CD4-positive, alpha-beta T cell treated with Interferon gamma for 1 hour (primary cell): ENCODE results near the gene AGAP1.
"Not testable (repeated sequence)": the region's sequence is repeated elsewhere in the genome, so short reads cannot be mapped to it uniquely, and the experiment has no call there.

ENCODE experiments used
- DNase-seq: peaks from one replicate; pipeline ENCODE4 v3.0.0-alpha.2; 2020

The AGAP1 gene

DNA sequence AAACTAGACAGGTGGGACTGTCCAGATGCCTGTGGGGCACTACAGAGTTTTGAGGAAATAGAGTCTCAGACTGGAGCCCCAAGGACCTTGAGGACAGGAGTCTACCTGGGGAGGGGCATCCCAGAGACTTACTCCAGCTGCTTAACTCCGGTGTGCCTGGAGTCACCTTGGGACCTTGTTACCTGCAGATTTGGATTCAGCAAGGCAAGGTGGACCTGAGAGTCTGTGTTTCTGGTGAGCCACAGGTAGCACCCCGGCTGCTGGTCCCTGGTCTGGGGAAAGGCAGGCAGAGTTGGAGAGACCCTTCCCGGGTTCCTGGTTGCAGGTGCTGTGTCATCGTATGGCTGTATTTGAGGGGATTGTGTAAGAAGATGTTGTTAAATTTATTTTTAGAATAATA is 102.4 kb downstream of the AGAP1 start:
- DNase-seq: no peak

DNA sequence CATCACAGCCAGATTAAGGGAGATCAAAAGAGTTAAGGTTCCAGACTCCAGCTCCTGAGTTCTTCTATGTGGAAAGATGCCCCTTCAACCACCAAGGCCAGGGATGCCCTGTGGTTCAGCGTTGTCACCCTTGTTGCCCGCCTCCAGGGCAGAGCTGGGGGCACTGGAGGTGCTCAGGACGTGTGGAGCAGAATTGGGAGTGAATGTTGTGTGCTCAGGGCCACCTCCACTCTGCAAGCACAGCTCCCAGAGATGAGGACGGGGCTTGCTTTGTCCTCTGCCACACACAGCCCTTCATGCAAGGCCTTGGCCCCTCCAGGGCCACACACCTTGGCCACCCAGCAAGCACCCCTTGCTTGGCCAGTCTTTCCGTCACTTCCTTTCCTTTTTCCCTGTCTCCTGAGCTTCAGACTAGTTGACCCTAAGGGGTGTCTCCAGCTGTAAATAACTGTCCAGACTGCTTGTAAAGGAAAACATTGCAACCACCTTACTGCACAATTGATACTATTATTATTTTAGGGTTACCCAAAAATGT is 103.3 kb downstream of the AGAP1 start:
- DNase-seq: no peak

DNA sequence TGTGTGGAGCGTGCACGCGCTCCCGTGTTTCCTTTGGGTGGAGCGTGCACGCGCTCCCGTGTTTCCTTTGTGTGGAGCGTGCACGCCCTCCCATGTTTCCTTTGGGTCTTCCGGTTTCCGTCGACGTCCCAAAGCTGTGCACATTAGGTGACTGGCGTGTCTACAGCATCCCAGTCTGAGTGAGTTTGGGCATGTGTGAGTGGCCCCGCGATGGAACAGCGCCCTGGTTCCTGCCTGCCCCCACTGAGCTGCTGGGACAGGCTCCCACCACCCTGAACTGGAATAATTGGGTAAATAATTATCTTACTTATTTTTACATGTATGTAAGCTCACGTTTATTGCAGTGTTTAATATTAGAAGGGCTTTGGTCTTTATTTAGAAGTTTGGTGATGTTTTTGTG is 104.2 kb downstream of the AGAP1 start:
- no peak for DNase-seq

DNA sequence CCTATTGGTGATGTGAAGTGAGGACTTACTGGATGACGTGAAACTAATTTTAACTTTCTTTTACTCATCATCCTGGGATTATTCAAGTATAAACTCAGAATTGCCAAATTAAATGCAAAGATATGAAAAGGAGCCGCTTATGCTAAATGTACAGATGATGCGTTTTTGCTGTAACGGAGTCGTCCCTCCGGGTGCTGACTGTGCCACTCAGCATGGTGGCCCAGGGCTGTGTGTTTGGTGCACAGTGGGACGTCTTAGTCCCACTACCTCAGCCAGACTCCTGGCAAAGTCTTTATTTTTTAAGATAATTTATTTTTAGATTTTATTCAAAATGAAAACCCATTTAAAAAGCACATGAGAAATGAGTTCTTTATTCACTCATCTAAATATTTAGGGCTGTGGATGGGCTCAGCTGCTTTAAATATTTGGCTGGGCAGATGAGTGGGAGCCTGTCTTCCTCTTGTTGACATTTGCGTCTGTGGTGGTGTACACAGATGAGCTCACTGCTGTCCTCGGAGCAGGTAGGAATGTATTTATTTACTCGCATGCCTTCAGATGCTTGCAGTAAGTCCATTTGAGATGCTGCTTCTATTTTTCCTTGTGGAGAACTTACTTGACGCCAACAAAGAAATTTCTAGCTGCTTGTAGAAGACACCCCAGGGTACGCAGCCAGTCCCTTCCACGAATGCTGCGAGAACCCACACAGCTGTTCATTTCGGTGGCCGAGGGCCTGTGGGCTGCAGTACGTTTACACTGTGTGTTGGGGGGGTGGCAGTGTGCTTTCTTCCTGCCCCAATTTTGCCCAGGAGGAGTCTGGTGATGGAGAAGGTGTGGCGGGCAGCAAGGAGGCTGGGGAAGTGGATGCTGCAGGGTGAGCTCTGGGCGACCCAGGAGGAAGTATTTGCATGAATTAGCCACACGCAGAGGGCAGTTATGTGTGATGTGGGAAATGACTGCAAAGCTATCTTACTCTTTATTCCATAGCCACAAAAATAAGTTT is 105.0 kb downstream of the AGAP1 start:
- DNase-seq: no peak

DNA sequence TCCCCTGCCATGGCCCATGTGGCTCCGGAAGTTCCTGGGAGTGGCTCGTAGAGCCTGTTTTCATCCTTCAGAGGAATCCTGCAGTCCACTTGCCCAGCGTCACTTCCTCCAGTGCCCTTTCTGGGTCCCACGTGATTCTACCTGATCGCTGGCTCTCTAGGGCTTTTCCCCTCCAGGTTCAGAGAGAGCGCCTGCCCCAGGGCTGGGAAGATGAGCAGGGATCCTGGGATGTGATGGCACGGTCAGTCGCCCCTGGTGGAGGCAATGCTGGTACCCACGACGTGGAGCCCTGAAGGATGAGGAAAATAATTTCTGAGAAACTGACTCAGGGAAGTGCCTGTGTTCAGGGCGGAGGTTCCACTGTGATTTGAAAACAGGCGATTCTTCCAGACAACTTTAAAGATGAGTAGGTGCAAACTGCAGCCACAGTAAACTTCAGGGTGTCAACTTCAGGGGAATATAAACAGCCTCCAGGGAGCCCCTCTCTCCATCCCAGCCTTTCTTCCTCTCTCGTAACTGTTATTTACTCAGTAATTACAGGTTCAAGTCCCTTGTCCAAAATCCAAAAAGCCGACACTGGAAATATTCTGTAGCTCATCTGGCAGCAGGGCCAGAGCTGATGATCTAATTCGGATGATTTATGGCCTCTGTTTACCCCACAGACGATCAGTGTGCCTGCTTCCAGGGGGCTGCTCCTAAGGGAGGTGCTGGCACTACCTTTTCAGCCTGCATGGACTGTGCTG is 105.9 kb downstream of the AGAP1 start:
- DNase-seq: no peak

DNA sequence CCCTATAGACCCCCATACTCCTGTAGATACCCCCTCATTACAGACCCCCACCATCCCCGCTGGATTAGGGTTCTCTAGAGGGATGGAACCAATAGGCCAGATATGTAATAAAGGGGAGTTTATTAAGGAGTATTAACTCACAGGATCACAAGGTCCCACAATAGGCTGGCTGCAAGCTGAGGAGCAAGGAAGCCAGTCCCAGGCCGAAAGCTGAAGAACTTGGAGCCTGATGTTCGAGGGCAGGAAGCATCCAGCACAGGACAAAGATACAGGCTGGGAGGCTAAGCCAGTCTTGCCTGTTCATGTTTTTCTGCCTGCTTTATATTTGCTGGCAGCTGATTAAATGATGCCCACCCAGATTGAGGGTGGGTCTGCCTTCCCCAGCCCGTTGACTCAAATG is 106.6 kb downstream of the AGAP1 start:
- no peak for DNase-seq

DNA sequence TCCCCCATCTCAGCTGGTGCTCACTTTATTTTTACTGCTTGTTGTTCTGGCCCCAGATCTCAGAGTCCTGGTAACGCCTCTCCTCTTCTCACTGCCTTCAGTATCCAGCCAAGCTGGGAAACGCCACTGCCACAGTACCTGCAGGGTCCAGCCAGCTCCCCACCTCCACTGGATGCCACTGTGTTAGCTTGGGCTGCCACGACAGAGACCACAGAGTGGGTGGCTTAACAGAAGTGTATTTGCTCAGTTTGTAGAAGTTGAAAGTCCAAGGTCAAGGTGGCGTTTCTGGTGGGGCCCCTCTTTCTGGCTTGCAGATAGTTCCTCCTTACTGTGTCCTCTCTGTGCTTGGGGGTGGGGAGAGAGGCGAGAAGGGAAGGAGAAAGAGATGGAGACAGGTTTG is 107.1 kb downstream of the AGAP1 start:
- DNase-seq: no peak

DNA sequence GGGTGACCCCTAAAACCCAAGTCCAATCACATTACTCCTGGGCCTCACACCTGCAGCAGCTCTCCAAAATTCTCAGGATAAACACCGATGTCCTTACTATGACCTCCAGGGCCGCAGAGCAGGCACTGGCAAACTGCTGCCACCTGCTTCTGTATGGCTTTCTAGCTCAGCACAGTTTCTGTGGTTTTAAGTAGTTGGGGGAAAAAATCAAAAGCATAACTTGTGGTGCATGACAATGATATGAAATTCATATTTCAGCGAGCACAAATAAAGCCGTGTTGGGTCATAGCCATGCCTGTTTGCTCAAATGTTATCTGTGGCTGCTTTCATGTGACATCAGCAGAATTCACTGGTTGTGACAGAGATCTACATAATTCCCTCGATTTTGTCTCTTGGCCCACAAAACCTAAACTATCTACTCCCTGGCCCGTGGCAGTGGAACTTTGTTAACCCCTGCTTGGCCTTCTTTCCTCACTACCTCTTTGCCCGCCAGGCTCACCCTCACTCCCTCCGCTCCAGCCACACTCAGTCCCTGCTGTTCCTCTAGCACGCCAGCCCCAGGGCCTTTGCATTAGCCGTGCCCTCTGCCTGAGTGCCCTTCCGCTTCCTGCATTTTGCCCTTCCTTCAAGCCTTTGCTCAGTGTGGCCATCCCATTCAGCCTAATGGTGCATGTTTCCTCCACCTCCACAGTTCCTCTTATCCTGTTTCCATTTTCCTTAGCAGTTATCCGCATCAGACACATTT is 108.3 kb downstream of the AGAP1 start:
- no peak for DNase-seq

DNA sequence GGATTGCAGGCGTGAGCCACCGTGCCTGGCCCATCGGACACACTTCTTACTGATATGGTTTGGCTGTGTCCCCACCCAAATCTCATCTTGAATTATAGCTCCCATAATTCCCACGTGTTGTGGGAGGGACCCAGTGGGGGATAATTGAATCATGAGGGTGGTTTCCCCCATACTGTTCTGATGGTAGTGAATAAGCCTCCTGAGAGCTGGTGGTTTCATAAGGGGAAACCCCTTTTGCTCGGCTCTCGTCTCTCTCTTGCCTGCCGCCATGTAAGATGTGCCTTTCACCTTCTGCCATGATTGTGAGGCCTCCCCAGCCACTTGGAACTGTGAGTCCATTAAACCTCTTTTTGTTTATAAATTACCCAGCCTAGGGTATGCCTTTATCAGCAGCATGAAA is 109.1 kb downstream of the AGAP1 start:
- not testable (repeated sequence) for DNase-seq

DNA sequence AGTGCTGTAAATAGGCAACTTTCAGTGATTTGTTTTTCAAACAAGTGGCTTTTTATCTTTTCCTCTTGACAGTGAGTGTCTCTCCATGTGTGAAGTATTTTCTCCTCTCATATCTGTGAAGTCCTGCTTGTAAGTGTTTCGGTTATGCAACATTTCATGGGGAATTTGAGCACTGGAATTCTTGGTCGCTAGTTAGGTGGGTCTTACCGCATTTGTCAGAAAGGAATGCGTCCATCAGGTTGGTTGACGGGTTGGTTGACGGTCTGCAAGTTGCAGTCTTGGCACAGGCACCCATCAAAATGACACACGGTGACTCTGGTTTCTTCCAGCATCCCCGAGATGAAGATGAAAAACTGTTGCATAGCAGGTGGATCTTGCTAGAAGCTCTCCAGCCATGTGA is 109.8 kb downstream of the AGAP1 start:
- no peak for DNase-seq

DNA sequence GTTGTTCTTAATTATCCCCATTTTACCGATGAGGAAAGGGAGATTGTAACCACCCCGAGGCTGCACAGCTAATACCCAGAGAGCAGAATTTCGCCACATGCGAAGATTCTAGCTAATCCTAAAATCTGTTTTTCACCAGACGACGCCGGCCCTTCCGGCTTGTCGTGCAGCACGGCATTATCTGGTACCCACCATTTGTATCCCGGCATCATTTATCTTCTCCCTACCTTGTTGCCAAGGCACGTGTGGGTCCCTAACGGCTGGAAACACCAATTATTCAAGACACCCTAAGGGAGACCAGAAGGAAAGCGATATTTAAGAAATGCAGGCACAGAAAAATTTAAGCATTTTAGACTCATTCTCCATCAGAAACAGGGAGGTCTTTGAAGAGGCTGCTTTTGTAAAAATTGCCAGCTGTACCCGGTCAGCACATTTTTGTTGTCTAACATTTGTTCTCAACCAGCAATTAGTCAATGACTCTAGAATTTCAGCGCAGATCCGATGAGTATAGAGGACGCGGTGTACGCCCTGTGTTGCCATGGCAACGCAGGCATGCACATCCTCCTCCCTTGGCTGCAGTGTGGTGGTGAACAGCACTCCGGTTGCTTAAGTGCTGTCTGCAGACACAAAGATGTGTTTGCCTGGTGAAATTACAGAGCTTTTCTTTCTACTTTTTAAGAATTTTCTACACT is 111.6 kb downstream of the AGAP1 start:
- no peak for DNase-seq

DNA sequence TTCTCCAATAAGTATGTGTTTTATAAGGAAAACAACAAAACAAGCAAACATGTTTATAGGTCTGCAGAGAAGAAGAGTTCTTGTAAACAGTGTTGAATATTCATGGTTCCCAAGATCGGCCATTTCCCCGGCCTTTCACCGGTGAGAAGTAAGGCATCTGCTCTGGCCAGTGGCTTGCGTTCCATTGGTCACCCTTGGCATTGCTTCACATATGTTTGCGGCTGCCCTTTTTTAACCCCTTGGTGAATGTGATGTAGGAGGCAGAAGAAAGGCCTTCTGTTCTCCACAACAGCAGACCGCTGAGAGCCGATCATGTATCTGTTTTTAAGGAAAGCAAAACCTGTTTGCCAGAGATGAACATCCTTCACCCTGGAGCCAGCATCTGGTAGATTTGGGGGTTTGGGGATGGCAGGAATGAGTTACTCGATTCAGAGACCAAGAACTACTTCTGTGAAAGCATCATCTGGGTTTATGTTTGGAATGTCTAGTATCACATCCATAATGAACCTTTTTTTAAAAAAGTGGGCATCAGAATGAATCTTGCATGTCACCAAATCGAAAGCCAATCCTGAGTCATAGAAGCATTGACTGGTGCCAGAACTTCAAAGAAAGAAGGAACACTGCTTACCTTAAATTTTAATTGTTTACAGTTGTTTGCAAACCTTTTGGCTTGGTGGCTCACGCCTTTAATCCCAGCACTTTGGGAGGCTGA is 112.3 kb downstream of the AGAP1 start:
- no peak for DNase-seq

DNA sequence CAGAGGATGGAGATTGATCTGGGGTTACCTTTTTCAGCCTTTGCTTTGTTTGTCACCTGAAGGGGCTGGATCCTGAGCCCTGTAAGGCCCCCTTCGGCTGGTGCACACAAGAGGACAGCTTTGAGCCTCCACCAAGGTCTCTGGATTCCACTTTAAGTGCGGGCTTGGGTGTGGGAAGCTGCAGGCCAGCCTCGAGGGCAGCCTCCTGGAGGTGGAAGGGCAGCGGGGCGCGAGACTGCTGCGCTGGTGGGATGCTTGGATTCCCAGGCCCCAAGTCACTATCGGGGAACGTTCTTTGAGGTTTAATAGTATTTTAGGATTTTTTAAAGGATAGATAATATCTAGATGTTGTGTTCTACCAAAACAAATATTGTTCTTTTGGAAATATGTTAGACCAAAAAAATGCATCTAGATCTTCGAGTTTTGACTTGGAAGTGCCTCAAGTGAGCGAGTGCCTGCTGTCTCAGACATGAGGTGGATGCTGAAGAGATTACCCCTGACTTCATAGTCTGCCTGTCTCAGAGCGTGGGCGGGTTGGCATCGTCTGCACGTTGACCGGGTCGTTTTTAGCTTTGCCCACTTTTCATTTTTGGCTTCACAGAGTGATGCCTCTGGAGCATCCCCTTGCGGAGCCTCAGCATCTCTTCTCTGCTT is 113.8 kb downstream of the AGAP1 start:
- DNase-seq: no peak

DNA sequence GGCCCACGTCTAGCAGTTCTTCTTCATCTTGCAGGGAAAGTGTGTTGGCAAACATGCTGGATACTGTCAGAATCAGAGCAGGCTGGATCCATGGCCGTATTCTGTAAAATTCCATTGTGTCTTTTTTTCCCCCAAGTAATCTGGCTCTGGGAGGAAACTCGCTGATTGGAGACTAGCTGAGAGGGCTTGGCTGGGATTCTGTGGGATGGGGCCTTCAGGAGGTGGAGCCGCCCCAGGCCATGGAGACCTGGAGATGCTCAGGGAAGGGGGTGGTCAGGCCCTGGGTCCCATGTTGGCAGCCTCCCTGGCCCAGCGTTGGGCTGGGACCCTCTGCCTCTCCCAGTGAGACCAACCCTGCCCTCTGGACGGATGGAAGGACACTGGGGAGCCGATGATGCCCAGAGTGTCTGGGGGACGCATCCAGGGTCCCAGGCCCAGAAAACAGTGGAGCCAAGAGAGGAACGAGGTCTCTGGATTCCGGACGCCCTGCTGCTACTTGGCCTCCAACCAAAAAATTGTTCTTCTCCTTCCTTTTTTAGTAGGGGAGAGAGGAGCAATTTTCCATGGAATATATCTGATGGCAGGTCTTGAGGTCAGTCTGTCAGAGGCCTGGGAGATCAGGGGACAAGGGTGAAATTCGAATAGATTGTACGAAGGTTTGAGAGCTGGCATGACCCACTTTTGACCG is 114.5 kb downstream of the AGAP1 start:
- DNase-seq: no peak

DNA sequence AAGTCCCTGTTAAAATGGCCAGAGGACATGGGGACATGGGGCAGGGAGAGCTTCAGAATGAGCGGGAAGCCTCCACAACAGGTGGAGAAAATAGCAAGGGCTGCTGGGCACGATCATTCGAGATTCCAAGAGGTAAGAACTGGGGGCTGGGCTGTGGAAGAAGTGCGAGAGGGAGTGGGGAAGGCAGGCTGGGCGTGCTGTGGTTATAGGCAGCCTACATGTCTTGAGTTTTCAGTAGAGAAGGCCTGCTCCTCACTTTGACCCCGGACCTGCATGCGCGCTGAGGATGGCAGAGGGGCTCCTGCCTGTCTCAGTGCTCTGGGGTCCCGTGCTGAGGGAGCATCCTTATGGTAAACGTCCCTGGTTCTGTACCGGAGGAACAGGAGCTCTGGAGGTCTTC is 115.5 kb downstream of the AGAP1 start:
- DNase-seq: no peak

DNA sequence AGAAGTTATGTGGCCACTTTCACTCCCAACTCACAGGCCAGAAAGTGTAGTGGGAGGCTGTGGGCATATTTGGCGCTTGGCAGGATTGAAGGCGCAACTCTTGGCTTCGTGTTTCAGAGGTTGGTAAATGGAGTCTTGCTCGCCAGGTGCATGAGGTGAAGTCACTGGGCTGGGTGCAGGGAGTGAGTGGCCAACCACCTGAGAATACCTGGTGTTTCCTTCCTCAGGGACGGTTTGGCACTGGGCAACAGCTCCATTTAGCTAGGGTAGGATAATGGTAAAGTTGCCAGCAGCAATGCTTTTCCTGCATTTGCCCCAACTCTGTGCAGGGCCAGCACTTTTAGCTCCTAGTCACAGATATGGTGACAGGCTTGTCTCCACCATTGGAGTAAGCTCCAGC is 115.9 kb downstream of the AGAP1 start:
- DNase-seq: no peak

DNA sequence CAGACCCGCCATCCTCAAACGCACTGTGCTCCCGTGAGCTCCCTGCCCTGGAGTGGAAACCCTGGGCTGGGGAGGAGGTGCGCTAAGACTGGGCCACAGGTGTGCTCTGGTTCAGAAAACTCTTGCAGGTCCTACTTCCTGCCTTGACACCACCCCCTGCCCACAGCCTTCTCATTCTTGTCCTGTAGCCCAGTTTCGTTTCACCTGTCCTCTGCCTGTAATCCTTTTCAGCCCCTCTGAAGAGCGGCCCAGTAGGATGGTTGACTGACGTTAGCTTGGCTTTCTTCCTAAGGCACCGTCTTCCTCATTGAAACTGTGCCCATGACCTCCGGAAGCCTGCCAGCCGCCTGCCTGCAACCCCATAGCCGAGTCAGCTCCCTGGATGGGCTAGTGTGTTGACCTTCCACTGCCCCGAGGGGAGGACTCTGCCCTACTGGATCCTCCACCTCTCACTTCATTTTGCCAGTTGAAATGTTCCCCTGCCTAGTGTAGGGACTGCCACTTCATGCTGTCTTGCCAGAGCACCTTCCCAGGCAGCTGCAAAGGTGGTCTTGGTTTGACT is 116.9 kb downstream of the AGAP1 start:
- DNase-seq: no peak

DNA sequence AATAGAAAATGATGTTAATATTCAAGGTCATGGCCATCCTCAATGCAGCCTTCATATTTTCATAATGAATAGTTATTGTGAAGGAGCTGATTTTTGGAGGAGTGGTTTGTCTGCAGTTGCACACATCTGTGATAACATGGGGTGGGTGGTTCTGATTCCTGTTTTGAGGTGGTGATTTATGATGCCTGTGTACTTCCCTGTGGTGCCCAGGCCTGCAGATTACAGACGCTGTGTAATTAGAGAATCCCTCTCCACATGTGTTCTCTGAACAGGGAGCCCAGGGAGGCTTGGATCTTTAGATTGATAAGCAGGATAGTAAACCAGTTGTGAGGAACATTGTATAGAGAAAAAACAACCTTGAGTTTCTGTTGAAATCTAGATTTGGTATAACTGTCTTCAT is 117.5 kb downstream of the AGAP1 start:
- no peak for DNase-seq

DNA sequence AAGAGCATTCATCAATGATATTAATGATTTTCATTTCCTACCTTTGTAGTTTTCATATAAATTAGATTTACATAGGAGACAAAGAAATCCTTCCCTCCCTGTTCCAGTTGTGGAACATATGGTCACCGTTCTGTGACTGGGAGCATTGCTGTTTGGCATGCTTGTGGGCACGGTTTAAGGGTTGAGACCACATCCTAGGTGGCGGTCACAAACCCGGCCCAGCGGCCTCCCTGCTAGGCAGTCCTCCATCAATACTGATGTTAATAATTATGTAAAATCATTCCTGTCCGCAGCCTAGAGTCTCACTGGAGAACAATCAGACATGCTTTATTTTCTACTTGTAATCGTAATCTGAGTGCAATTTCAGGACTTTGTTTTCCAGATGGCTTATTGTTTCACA is 117.9 kb downstream of the AGAP1 start:
- no peak for DNase-seq
